ENCODE results near the gene TTLL4. TPM values are rescaled to one million over a fixed set of nuclear protein-coding genes. Genes with fewer than 3 reads are reported as not detected.
"Not testable (repeated sequence)": the region's sequence is repeated elsewhere in the genome, so short reads cannot be mapped to it uniquely, and the experiment has no call there.

TTLL4 gene
- polyA plus RNA-seq, 1 of the 3 experiments (the other 2 are of a cell fraction) = 15.6 TPM

DNA sequence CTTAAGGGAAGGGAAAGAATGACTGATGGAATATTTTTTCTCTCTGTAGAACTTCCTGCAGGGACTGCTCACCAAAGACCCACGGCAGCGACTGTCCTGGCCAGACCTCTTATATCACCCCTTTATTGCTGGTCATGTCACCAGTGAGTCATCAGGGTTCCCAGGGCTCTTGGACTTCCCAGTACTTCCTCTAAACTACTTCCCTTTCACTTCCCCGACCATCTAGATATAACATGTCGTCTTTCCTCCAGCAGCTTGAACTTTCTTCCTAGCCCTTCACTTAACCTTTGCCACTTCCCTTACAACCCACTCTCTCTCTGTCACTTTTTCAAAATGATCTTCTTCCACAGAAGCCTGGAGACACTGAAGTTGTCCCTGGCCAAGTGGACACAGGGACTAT lies 31.5 kb upstream of the TTLL4 start:
- Histone ChIP-seq H3K9me3 (no peaks in the 10 kb centered on the region), H4K20me1 (ENCODE audit: insufficient read depth) (no peaks in the 10 kb centered on the region), H2AFZ (ENCODE audit: low read depth) (no peak overlapping the region), H3K79me2 (ENCODE audit: insufficient read depth) (no peaks in the 10 kb centered on the region), H3K4me1 (ENCODE audit: control insufficient read depth in 1 of 2, insufficient read depth in 2 of 2, low read depth in 1 of 2, low read length in 1 of 2) (no peaks in the 10 kb centered on the region), H3K4me2 (no peak overlapping the region), H3K36me3 (replicated peaks in 1 of 2; ENCODE audit: control insufficient read depth in 1 of 2, insufficient read depth in 2 of 2, low read length in 1 of 2) (peaks cover 41 to 50% of the 10 kb centered on the region in 2 experiments), H3K9ac (no peak overlapping the region), H3K4me3 (ENCODE audit: low read depth in 2 of 2, low read length in 1 of 2) (no peak overlapping the region), H3K27ac (ENCODE audit: low read depth in 2 of 2, low read length in 1 of 2) (no peak overlapping the region), H3K27me3 (ENCODE audit: insufficient read depth) (no peaks in the 10 kb centered on the region), H3F3A (replicated peaks; ENCODE audit: insufficient read depth) (peaks cover 12% of the 10 kb centered on the region), H3K9me2 (no peaks in the 10 kb centered on the region)
- CTCF ChIA-PET = interaction anchor here (1.3 kb wide), 1 partner anchor 32 kb away, joined by 4 read pairs; the partner anchor contains the start of gene TTLL4
- WGBS (ENCODE audit: low lambda C conversion rate) = 80% methylated on average over 4 of the region's 4 CpGs
- POLR2A ChIA-PET = no interaction called here
- TF ChIP-seq, protein P1, sequence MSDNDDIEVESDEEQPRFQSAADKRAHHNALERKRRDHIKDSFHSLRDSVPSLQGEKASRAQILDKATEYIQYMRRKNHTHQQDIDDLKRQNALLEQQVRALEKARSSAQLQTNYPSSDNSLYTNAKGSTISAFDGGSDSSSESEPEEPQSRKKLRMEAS (IDR thresholded peaks at IDR 0.05; ENCODE audit: low read depth) = no peak
- no peak for TF ChIP-seq SMC3 (IDR thresholded peaks at IDR 0.05; ENCODE audit: low read depth, low read length)
- no peak for DNase-seq

DNA sequence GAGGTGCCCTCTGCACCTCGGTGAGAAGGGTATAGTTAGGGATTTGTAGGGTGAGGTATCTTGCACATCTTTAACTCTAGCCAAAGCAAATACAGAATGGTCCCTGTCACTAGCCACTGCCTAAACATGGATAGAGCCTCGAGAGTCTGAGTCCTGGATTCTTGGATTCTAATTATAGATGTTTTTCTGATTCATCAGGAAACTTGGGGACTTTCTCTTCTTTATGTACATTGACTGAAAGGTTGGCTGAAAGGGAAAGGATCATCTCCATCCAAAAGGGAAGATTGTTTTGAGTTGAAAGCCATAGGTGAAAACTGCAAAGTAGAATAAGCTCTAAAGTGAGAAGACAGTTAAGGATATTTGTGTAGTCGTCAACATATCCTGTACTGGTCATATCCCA lies 30.6 kb upstream of the TTLL4 start:
- POLR2A ChIA-PET = no interaction called here
- Histone ChIP-seq H3K9me3 (no peaks in the 10 kb centered on the region), H3K4me2 (no peak overlapping the region), H3F3A (replicated peaks; ENCODE audit: insufficient read depth) (peaks cover 12% of the 10 kb centered on the region), H3K4me3 (ENCODE audit: low read depth in 2 of 2, low read length in 1 of 2) (no peak overlapping the region), H3K27me3 (ENCODE audit: insufficient read depth) (no peaks in the 10 kb centered on the region), H3K27ac (ENCODE audit: low read depth in 2 of 2, low read length in 1 of 2) (no peak overlapping the region), H3K9ac (no peak overlapping the region), H3K36me3 (replicated peaks in 1 of 2; ENCODE audit: control insufficient read depth in 1 of 2, insufficient read depth in 2 of 2, low read length in 1 of 2) (peaks cover 40 to 44% of the 10 kb centered on the region in 2 experiments), H2AFZ (ENCODE audit: low read depth) (no peak overlapping the region), H3K79me2 (ENCODE audit: insufficient read depth) (no peaks in the 10 kb centered on the region), H3K9me2 (no peaks in the 10 kb centered on the region), H4K20me1 (ENCODE audit: insufficient read depth) (no peaks in the 10 kb centered on the region), H3K4me1 (ENCODE audit: control insufficient read depth in 1 of 2, insufficient read depth in 2 of 2, low read depth in 1 of 2, low read length in 1 of 2) (no peaks in the 10 kb centered on the region)
- 79% methylated on average over 3 of the region's 3 CpGs for WGBS (ENCODE audit: low lambda C conversion rate)
- CTCF ChIA-PET = no interaction called here
- DNase-seq = no peak
- TF ChIP-seq NRF1 (IDR thresholded peaks at IDR 0.05; ENCODE audit: low read depth, low read length) (no peak), POLR2AphosphoS5 (IDR thresholded peaks at IDR 0.05; ENCODE audit: low read depth, low read length) (no peak), IRF3 (IDR thresholded peaks at IDR 0.05; ENCODE audit: low read depth, low read length) (no peak), EP300 (IDR thresholded peaks at IDR 0.05; ENCODE audit: borderline replicate concordance in 1 of 2, low read depth in 1 of 2, low read length in 1 of 2) (no peak)

DNA sequence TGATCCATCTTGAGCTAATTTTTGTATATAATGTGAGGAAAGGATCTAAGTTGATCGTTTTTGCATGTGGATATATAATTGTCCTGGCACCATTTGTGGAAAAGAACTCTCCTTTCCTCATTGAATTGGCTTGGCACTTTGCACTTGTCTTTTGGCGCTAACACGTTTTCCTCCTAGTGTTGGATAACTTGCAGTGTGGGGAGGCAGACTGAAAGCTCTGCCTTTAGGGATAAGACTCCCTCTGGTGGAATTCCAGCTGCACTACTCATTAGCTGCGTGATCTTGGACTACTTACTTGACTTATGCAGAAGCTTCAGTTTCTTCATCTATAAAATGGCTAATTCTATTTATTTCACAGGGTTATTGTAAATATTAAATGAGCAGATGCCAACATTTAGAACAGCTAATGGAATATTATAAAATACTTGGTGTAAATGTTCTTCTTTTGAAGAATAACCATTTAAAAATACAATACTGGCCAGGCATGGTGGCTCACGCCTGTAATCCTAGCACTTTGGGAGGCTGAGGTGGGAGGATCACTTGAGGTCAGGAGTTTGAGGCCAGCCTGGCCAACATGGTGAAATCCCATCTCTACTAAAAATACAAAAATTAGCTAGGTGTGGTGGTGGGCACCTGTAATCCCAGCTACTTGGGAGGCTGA lies 23.1 kb upstream of the TTLL4 start:
- Histone ChIP-seq H3K36me3 (replicated peaks in 1 of 2; ENCODE audit: control insufficient read depth in 1 of 2, insufficient read depth in 2 of 2, low read length in 1 of 2) (peaks cover 48 to 49% of the 10 kb centered on the region in 2 experiments), H3F3A (replicated peaks; ENCODE audit: insufficient read depth) (peaks cover 23% of the 10 kb centered on the region)
- TF ChIP-seq CHD2 (IDR thresholded peaks at IDR 0.05; ENCODE audit: low read length, partially characterized antibody) (peak; percentile 21), MXI1 (IDR thresholded peaks at IDR 0.05; ENCODE audit: low read depth, low read length) (peak; percentile 43; the same call in 1 of the 2 replicates), SMC3 (IDR thresholded peaks at IDR 0.05; ENCODE audit: low read depth, low read length) (peak; percentile 84), CTCF (IDR thresholded peaks at IDR 0.05) (peak; percentile 83), RAD21 (IDR thresholded peaks at IDR 0.05; ENCODE audit: low read length) (peak; percentile 72)
- ChIA-PET POLR2A (interaction anchor here (1.3 kb wide), 1 partner anchor 28 kb away, joined by 7 read pairs; the partner anchor contains the start of genes BCS1L and ZNF142), CTCF (interaction anchor here (0.5 to 3.9 kb wide), 32 partner anchors 10 to 606 kb away, joined by 3 to 40 read pairs (median 4); partner anchors contain the start of genes BCS1L, RNF25, STK36 and TTLL4)
- not testable (repeated sequence) for H3K9ac ChIP-seq; H3K4me2 ChIP-seq; H3K9me2 ChIP-seq; H3K27me3 ChIP-seq (ENCODE audit: insufficient read depth); H2AFZ ChIP-seq (ENCODE audit: low read depth); H3K27ac ChIP-seq (ENCODE audit: low read depth in 2 of 2, low read length in 1 of 2); H3K79me2 ChIP-seq (ENCODE audit: insufficient read depth); H3K4me3 ChIP-seq (ENCODE audit: low read depth in 2 of 2, low read length in 1 of 2); H3K9me3 ChIP-seq; H3K4me1 ChIP-seq (ENCODE audit: control insufficient read depth in 1 of 2, insufficient read depth in 2 of 2, low read depth in 1 of 2, low read length in 1 of 2); H4K20me1 ChIP-seq (ENCODE audit: insufficient read depth)
- DNase-seq = peak; percentile 65
- WGBS (ENCODE audit: low lambda C conversion rate) = 45% methylated on average over 5 of the region's 5 CpGs

Data from SK-N-SH (cell line).